ENCODE data around the gene ZNF611.
"Not testable (repeated sequence)": the region's sequence is repeated elsewhere in the genome, so short reads cannot be mapped to it uniquely, and the experiment has no call there.

The ZNF611 gene

DNA sequence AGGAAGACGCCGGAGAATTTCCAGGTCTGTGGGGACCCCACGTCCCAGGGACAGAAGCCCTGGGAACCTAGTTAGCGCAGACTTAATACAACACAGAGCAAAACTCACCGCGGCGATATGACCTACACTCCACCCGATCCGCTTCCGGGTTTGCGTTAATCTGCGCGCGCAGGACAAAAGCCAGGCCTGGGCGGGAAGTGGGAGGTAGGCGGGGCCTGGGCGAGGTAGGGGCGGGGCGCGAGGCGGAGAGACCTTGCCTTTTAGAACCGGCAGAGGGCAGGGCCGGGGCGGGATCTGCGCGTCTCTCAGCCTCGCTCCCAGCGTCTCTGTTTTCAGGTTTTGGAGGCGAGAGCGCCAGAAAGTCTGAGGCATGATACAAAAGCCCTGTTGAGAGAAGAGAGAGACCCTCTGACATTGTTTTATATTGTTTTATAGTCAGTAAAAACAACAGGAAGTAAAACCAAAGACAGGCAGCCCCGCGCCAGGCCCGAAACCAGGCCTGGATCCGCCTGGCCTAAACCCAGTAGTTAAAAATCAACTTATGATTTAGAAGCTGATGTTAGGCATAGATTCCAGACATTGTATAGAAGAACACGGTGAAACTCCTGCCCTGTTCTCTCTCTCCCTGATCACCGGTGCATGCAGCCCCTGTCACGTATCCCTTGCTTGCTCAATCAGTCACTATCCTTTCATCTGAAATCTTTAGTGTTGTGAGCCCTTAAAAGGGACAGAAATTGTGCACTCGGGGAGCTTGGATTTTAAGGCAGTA, at the start of gene ZNF611:
TSS of gene ZNF611 (minus strand) at position 152 of the 769 bp plus-strand sequence. CDS start 19,150 bp downstream, outside the sequence.
- peak within 1 kb of the TSS; percentile 85 for H3K27ac ChIP-seq (ENCODE audit: low read depth, low read length)
- H3K9ac ChIP-seq (ENCODE audit: low read length) = peak within 1 kb of the TSS; percentile 81
- H3K4me3 ChIP-seq (ENCODE audit: low read depth in 1 of 2, low read length in 2 of 2) = peak within 1 kb of the TSS; percentile 38 to 99
- H3K36me3 ChIP-seq (ENCODE audit: insufficient read depth, low read length) = no peaks in the 10 kb centered on the region
- no peaks in the 10 kb centered on the region for H3K27me3 ChIP-seq (ENCODE audit: control insufficient read depth in 1 of 2, insufficient read depth in 2 of 2, low read length in 2 of 2)
- H3K4me1 ChIP-seq (ENCODE audit: insufficient read depth, low read length) = peaks cover 5% of the 10 kb centered on the region
- H3K9me3 ChIP-seq (ENCODE audit: low read length) = no peaks in the 10 kb centered on the region

DNA sequence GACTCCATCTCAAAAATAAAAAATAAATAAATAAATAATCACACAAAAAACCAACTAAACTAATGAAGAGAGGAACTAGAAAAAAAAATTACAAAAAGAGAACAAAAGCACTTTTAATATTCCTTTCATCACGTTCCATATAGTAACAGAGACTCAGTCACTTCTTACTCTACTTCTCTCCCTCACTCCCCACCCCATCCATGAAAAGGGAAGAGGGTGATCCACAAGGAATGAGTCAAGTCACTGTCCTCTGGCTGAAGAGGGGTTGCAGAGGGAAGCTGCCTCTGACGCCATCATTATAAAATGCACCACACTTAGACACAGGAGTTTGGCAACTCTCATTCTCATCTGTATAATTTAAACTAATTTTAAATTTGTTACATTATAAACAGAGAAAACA, 48.0 kb upstream of the ZNF611 start:
- H3K4me1 ChIP-seq (ENCODE audit: insufficient read depth, low read length); H3K27me3 ChIP-seq (ENCODE audit: control insufficient read depth in 1 of 2, insufficient read depth in 2 of 2, low read length in 2 of 2); H3K9ac ChIP-seq (ENCODE audit: low read length); H3K9me3 ChIP-seq (ENCODE audit: low read length); H3K27ac ChIP-seq (ENCODE audit: low read depth, low read length); H3K36me3 ChIP-seq (ENCODE audit: insufficient read depth, low read length); H3K4me3 ChIP-seq (ENCODE audit: low read depth in 1 of 2, low read length in 2 of 2): not testable (repeated sequence)

- Histone ChIP-seq H3K27ac (ENCODE audit: low read depth, low read length) (no peak overlapping the region), H3K4me1 (ENCODE audit: insufficient read depth, low read length) (no peaks in the 10 kb centered on the region), H3K27me3 (ENCODE audit: control insufficient read depth in 1 of 2, insufficient read depth in 2 of 2, low read length in 2 of 2) (no peaks in the 10 kb centered on the region), H3K9me3 (ENCODE audit: low read length) (no peaks in the 10 kb centered on the region), H3K4me3 (ENCODE audit: low read depth in 1 of 2, low read length in 2 of 2) (no peak overlapping the region), H3K36me3 (ENCODE audit: insufficient read depth, low read length) (no peaks in the 10 kb centered on the region), H3K9ac (ENCODE audit: low read length) (no peak overlapping the region)
Measured at GRCh38 chr19:52778811-52779210, 44.0 kb upstream of the ZNF611 start.

GRCh38 chr19:52756447-52756846, 21.6 kb upstream of the ZNF611 start:
- H3K9ac ChIP-seq (ENCODE audit: low read length); H3K36me3 ChIP-seq (ENCODE audit: insufficient read depth, low read length); H3K9me3 ChIP-seq (ENCODE audit: low read length); H3K27ac ChIP-seq (ENCODE audit: low read depth, low read length); H3K27me3 ChIP-seq (ENCODE audit: control insufficient read depth in 1 of 2, insufficient read depth in 2 of 2, low read length in 2 of 2); H3K4me1 ChIP-seq (ENCODE audit: insufficient read depth, low read length); H3K4me3 ChIP-seq (ENCODE audit: low read depth in 1 of 2, low read length in 2 of 2): not testable (repeated sequence)

- Histone ChIP-seq H3K27ac (ENCODE audit: low read depth, low read length) (no peak overlapping the region), H3K4me1 (ENCODE audit: insufficient read depth, low read length) (peaks cover 3% of the 10 kb centered on the region), H3K27me3 (ENCODE audit: control insufficient read depth in 1 of 2, insufficient read depth in 2 of 2, low read length in 2 of 2) (no peaks in the 10 kb centered on the region), H3K4me3 (ENCODE audit: low read depth in 1 of 2, low read length in 2 of 2) (no peak overlapping the region), H3K9ac (ENCODE audit: low read length) (no peak overlapping the region), H3K36me3 (ENCODE audit: insufficient read depth, low read length) (no peaks in the 10 kb centered on the region), H3K9me3 (ENCODE audit: low read length) (no peaks in the 10 kb centered on the region)
Measured at GRCh38 chr19:52749780-52750179, 14.9 kb upstream of the ZNF611 start.

DNA sequence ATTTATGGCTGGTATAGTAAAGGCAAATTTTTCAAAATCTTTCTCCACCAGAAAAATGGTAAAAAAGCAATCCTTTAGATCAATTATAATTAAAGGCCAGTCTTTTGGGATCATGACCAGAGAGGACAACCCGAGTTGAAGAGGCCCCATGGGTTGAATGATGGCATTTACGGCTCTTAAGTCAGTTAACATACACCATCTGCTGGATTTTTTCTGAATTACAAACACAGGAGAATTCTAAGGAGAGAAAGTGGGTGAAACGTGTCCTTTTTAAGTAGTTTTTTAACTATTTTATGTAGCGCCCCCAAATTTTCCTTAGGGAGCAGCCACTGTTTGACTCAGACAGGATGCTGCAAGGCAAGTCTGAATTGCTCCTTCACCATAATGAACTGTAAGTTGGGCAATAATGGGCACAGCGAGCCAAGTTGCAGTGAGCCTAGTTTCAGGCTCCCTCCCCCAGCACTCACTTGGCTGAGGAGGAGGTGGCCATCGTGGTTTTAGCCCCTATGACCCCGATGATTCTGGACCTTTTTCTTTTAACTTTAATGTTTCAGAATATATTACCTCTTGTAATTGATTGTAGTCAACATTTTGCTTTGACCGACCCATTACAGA, 13.6 kb upstream of the ZNF611 start:
- Histone ChIP-seq H3K4me3 (ENCODE audit: low read depth in 1 of 2, low read length in 2 of 2) (no peak overlapping the region), H3K27ac (ENCODE audit: low read depth, low read length) (no peak overlapping the region), H3K27me3 (ENCODE audit: control insufficient read depth in 1 of 2, insufficient read depth in 2 of 2, low read length in 2 of 2) (no peaks in the 10 kb centered on the region), H3K4me1 (ENCODE audit: insufficient read depth, low read length) (peaks cover 3% of the 10 kb centered on the region), H3K36me3 (ENCODE audit: insufficient read depth, low read length) (no peaks in the 10 kb centered on the region), H3K9ac (ENCODE audit: low read length) (no peak overlapping the region), H3K9me3 (ENCODE audit: low read length) (no peaks in the 10 kb centered on the region)

- not testable (repeated sequence) for H3K4me1 ChIP-seq (ENCODE audit: insufficient read depth, low read length); H3K9me3 ChIP-seq (ENCODE audit: low read length); H3K27ac ChIP-seq (ENCODE audit: low read depth, low read length); H3K4me3 ChIP-seq (ENCODE audit: low read depth in 1 of 2, low read length in 2 of 2); H3K36me3 ChIP-seq (ENCODE audit: insufficient read depth, low read length); H3K27me3 ChIP-seq (ENCODE audit: control insufficient read depth in 1 of 2, insufficient read depth in 2 of 2, low read length in 2 of 2); H3K9ac ChIP-seq (ENCODE audit: low read length)
Measured at GRCh38 chr19:52745919-52746318, 11.1 kb upstream of the ZNF611 start.

DNA sequence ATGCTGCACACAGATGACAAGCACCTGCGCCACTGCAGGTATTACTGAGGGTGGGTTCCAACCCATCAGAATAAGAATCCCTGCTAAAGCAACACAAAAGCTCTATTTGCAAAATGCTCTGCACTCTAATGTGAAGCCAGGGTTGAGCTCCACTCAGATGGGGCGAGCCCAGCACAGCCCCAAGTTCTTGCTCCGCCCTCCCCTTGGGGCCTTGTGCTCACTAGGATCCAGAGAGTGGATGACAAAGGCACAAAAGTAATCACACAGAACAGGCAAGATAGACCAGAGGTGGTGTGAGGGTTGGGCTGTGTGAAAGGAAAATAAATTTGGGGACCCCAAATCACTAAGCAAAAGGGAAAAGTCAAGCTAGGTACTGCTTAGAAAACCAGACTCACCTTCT, 8.2 kb upstream of the ZNF611 start:
- no peak overlapping the region for H3K27ac ChIP-seq (ENCODE audit: low read depth, low read length)
- no peaks in the 10 kb centered on the region for H3K4me1 ChIP-seq (ENCODE audit: insufficient read depth, low read length)
- H3K9me3 ChIP-seq (ENCODE audit: low read length) = no peaks in the 10 kb centered on the region
- no peak overlapping the region for H3K4me3 ChIP-seq (ENCODE audit: low read depth in 1 of 2, low read length in 2 of 2)
- no peaks in the 10 kb centered on the region for H3K27me3 ChIP-seq (ENCODE audit: control insufficient read depth in 1 of 2, insufficient read depth in 2 of 2, low read length in 2 of 2)
- no peak overlapping the region for H3K9ac ChIP-seq (ENCODE audit: low read length)
- no peaks in the 10 kb centered on the region for H3K36me3 ChIP-seq (ENCODE audit: insufficient read depth, low read length)

GRCh38 chr19:52742516-52742915, 7.7 kb upstream of the ZNF611 start:
- Histone ChIP-seq H3K4me3 (ENCODE audit: low read depth in 1 of 2, low read length in 2 of 2) (no peak overlapping the region), H3K36me3 (ENCODE audit: insufficient read depth, low read length) (no peaks in the 10 kb centered on the region), H3K4me1 (ENCODE audit: insufficient read depth, low read length) (no peaks in the 10 kb centered on the region), H3K9me3 (ENCODE audit: low read length) (no peaks in the 10 kb centered on the region), H3K27me3 (ENCODE audit: control insufficient read depth in 1 of 2, insufficient read depth in 2 of 2, low read length in 2 of 2) (no peaks in the 10 kb centered on the region), H3K9ac (ENCODE audit: low read length) (no peak overlapping the region), H3K27ac (ENCODE audit: low read depth, low read length) (no peak overlapping the region)

- no peaks in the 10 kb centered on the region for H3K4me1 ChIP-seq (ENCODE audit: insufficient read depth, low read length)
- no peaks in the 10 kb centered on the region for H3K36me3 ChIP-seq (ENCODE audit: insufficient read depth, low read length)
- no peak overlapping the region for H3K4me3 ChIP-seq (ENCODE audit: low read depth in 1 of 2, low read length in 2 of 2)
- H3K27me3 ChIP-seq (ENCODE audit: control insufficient read depth in 1 of 2, insufficient read depth in 2 of 2, low read length in 2 of 2) = no peaks in the 10 kb centered on the region
- no peaks in the 10 kb centered on the region for H3K9me3 ChIP-seq (ENCODE audit: low read length)
- H3K27ac ChIP-seq (ENCODE audit: low read depth, low read length) = no peak overlapping the region
- no peak overlapping the region for H3K9ac ChIP-seq (ENCODE audit: low read length)
Measured at GRCh38 chr19:52741951-52742485, 7.2 kb upstream of the ZNF611 start.

DNA sequence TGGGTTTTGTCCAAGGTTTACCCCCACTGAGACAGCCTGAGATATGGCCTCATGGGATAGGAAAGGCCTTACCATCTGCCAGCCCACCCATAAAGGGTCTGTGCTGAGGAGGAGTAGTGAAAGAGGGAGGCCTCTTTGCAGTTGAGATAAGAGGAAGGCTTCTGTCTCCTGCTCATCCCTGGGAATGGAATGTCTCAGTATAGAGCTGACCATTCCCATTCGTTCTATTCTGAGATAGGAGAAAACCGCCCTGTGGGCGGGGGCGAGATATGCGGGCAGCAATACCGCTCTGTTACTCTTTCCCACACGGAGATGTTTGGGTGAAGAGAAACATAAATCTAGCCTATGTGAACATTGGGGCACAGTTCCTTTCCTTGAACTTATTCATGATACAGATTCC, 6.5 kb upstream of the ZNF611 start:
- not testable (repeated sequence) for H3K4me1 ChIP-seq (ENCODE audit: insufficient read depth, low read length); H3K27ac ChIP-seq (ENCODE audit: low read depth, low read length); H3K9me3 ChIP-seq (ENCODE audit: low read length); H3K36me3 ChIP-seq (ENCODE audit: insufficient read depth, low read length); H3K27me3 ChIP-seq (ENCODE audit: control insufficient read depth in 1 of 2, insufficient read depth in 2 of 2, low read length in 2 of 2); H3K9ac ChIP-seq (ENCODE audit: low read length); H3K4me3 ChIP-seq (ENCODE audit: low read depth in 1 of 2, low read length in 2 of 2)

- H3K27me3 ChIP-seq (ENCODE audit: control insufficient read depth in 1 of 2, insufficient read depth in 2 of 2, low read length in 2 of 2) = no peaks in the 10 kb centered on the region
- H3K9ac ChIP-seq (ENCODE audit: low read length) = no peak overlapping the region
- H3K27ac ChIP-seq (ENCODE audit: low read depth, low read length) = no peak overlapping the region
- H3K4me1 ChIP-seq (ENCODE audit: insufficient read depth, low read length) = peaks cover 5% of the 10 kb centered on the region
- no peak overlapping the region for H3K4me3 ChIP-seq (ENCODE audit: low read depth in 1 of 2, low read length in 2 of 2)
- no peaks in the 10 kb centered on the region for H3K36me3 ChIP-seq (ENCODE audit: insufficient read depth, low read length)
- H3K9me3 ChIP-seq (ENCODE audit: low read length) = no peaks in the 10 kb centered on the region
Measured at GRCh38 chr19:52739576-52739975, 4.7 kb upstream of the ZNF611 start.

Measured in muscle layer of colon (tissue), 2 donors.